Hepatocyte (in vitro differentiated cells): ENCODE data around the gene SLC22A7.

Experiments
- CTCF ChIP-seq: fragments of 200-600 bp; sonication (generic); IDR thresholded peaks from 2 replicates; pipeline ENCODE4 v1.5.1; 2016; ENCODE audit warnings: antibody characterized with exemption, mild to moderate bottlenecking; ENCODE audit not compliant: poor library complexity
- EZH2 ChIP-seq: fragments of 200-600 bp; sonication (generic); IDR thresholded peaks from 2 replicates; pipeline ENCODE4 v1.6.1; 2016; ENCODE audit warnings: antibody characterized with exemption, mild to moderate bottlenecking, borderline replicate concordance
- EZH2phosphoT487 ChIP-seq: fragments of 200-600 bp; sonication (generic); IDR thresholded peaks from one replicate; pipeline ENCODE4 v1.6.1; 2018; ENCODE audit warnings: antibody characterized with exemption, mild to moderate bottlenecking, low read depth, moderate library complexity; ENCODE audit not compliant: unreplicated experiment, severe bottlenecking

GRCh38 chr6:43313813-43314212 lies 15.8 kb downstream of the SLC22A7 start:
- TF ChIP-seq CTCF = no peak
- TF ChIP-seq EZH2 = no peak
- no peak for TF ChIP-seq EZH2phosphoT487
